Stimulated activated naive CD8-positive, alpha-beta T cell treated with anti-CD3 and anti-CD28 coated beads, Interleukin-15, Interleukin-2, amounts not matched to agents 100 ng/mL and 50 ng/mL, for 24 hours (primary cell): ENCODE data around the gene FMN1.
"Not testable (repeated sequence)": the region's sequence is repeated elsewhere in the genome, so short reads cannot be mapped to it uniquely, and the experiment has no call there.

Source experiments
- H3K27ac Mint-ChIP-seq: one replicate; pipeline ENCODE4 v1.8.0; 2021; ENCODE audit warnings: mild to moderate bottlenecking, mixed read lengths
- H3K27me3 Mint-ChIP-seq: one replicate; pipeline ENCODE4 v1.8.0; 2021; ENCODE audit warnings: mixed read lengths
- H3K36me3 Mint-ChIP-seq: one replicate; pipeline ENCODE4 v1.8.0; 2021; ENCODE audit warnings: low read depth, mixed read lengths
- H3K4me1 Mint-ChIP-seq: one replicate; pipeline ENCODE4 v1.8.0; 2021; ENCODE audit warnings: low read depth, mixed read lengths
- H3K4me3 Mint-ChIP-seq: one replicate; pipeline ENCODE4 v1.8.0; 2021; ENCODE audit warnings: mild to moderate bottlenecking, mixed read lengths
- H3K9me3 Mint-ChIP-seq: one replicate; pipeline ENCODE4 v1.8.0; 2021; ENCODE audit warnings: mixed read lengths

FMN1 gene

DNA sequence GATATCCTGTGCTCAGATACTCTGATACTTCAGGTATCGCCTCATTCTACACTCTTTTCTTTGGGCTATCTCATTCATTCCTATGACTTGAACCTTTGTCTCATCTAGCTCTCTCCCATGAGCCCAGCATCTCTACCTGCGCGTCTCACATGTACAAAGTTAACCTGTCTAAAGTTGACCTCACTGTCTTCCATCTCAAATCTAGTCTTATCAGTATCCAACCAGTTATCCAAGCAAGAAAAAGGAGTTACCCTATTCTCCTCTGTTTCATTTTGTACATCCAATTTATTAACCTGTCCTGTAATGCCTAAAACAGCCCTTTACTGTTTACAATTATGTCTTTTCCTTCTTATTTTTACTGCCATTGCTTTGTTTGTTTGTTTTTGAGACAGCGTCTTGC is 342.5 kb downstream of the FMN1 start:
- Mint-ChIP-seq H3K9me3 (no peaks in the 10 kb centered on the region), H3K4me3 (no peak overlapping the region), H3K4me1 (no peaks in the 10 kb centered on the region), H3K27ac (no peak overlapping the region), H3K36me3 (no peaks in the 10 kb centered on the region), H3K27me3 (no peaks in the 10 kb centered on the region)

DNA sequence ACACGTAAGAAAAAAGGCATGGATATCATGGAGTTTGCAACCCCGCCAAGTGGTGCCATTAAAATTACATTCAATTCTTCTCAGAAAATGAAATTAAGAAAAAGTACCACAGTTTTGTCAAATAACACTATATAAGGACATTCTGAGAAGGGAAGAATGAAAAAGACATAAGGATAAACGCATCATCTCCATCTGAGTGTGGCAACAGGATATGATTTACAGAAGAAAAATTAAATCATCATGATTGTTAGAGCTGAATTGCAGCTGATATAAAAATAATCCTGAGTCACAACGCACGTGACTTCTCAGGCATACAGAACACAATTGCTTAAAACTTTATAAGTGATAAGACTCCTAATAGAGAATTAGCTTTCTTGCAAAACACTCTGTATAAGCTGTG is 342.9 kb downstream of the FMN1 start:
- no peak overlapping the region for H3K27ac Mint-ChIP-seq
- H3K27me3 Mint-ChIP-seq, result no peaks in the 10 kb centered on the region
- H3K9me3 Mint-ChIP-seq, result no peaks in the 10 kb centered on the region
- H3K4me3 Mint-ChIP-seq, result no peak overlapping the region
- H3K4me1 Mint-ChIP-seq, result no peaks in the 10 kb centered on the region
- no peaks in the 10 kb centered on the region for H3K36me3 Mint-ChIP-seq

DNA sequence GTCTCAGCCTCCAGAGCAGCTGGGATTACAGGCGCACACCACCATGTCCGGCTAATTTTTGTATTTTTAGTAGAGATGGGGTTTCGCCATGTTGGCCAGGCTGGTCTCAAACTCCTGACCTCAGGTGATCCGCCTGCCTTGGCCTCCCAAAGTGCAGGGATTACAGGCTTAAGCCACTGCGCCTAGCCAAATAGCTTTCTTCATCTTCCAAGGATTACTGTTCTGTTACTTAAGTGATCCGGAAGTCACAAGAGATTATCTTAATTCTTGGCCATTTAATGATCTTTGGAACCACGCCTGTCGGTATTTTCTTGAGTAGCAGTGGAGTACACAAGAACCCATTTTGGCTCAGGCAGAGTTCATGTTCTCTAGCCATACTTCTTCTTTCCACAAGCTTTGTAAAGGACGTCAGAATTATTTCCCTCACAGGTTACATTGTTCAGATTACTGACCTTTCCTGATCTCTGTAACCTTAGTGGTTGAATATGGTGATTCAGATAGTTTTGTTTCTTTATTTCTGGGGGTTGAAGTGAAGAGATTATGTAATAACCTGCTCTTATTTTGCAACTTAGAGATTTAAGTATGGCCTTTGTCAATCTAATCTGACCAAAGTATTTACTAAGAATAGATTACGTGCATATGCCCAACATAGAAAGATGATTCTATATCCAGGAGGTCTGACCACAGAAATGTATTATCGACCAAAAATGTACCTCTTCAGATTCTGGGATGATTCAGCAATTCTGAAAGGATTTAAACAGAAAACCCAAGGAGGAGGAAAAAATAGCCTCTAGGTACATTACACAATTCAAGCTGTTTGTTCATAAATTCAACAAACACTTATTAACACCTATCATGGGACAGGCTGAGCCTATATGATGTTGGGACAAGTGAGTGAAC is 344.5 kb downstream of the FMN1 start:
- Mint-ChIP-seq H3K36me3 (no peaks in the 10 kb centered on the region), H3K27ac (no peak overlapping the region), H3K27me3 (no peaks in the 10 kb centered on the region), H3K9me3 (no peaks in the 10 kb centered on the region), H3K4me3 (no peak overlapping the region), H3K4me1 (no peaks in the 10 kb centered on the region)

DNA sequence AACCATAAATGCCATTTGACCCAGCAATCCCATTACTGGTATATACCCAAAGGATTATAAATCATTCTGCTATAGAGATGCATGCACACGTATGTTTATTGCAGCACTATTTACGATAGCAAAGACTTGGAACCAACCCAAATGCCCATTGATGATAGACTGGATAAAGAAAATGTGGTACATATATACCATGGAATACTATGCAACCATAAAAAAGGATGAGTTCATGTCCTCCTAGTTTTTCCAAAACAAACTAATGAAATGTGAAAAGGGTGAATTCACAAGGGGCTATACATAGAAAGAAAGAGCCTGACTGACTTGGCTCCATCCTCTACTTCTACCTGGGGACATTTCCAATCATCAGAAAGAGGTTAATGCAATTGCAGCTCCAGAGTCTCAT is 347.8 kb downstream of the FMN1 start:
- H3K4me3 Mint-ChIP-seq, H3K4me1 Mint-ChIP-seq, H3K36me3 Mint-ChIP-seq, H3K9me3 Mint-ChIP-seq, H3K27ac Mint-ChIP-seq, H3K27me3 Mint-ChIP-seq: not testable (repeated sequence)

DNA sequence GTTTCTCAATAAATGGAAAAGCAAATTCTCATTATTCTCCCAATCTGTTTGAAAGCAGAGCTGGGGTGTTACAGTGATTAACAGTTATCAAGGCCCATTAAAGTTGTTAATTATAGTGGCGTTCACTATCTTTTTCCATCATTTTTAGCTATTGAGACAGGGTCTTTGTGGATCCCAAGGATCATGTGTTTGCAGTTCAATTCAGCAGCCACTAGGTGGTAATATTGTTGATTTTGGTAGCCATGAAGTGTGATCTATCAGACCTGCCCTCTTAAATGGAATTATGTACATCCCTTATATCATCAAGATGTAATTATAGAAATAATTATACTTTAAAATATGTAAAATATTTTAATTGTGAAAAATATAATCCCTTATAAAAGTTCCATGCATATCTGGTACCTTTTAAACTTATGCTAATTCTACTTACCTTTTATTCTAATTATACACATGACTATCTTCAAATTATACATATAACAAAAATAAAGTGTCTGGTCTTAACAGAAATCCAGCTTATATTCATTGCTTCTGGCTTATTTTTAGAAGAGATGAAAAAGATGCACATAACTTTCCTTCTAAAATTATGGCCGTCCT is 350.3 kb downstream of the FMN1 start:
- no peak overlapping the region for H3K4me3 Mint-ChIP-seq
- no peaks in the 10 kb centered on the region for H3K36me3 Mint-ChIP-seq
- H3K4me1 Mint-ChIP-seq, result no peaks in the 10 kb centered on the region
- H3K27ac Mint-ChIP-seq, result no peak overlapping the region
- H3K27me3 Mint-ChIP-seq, result no peaks in the 10 kb centered on the region
- no peaks in the 10 kb centered on the region for H3K9me3 Mint-ChIP-seq

DNA sequence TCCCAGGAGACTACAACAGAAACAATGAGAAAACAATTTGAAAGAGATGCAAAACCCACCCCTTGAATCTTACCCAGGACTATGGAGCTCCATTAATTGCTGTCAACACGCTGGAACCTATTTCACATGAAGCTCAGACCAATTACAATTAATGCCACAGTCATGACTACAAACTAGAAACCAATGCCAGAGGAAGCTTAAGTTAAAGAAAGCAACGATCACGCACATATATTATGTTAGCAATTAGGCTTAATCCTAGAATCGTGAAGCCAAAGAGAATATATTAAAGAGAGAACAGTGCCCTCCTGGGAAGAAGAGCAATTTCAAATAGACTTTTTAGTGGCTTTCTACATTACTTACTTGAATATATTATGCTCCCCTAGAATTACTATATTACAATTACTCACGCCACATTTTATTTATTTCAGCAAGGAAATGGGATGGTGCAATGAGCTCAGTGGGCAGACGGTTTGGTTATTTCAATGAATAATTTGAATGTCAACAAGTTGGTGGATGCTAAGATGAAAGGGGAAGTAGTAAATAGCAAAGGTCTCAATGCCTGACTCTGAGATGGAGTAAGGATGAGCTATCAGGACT is 351.2 kb downstream of the FMN1 start:
- H3K27me3 Mint-ChIP-seq, result no peaks in the 10 kb centered on the region
- no peak overlapping the region for H3K4me3 Mint-ChIP-seq
- no peak overlapping the region for H3K27ac Mint-ChIP-seq
- H3K9me3 Mint-ChIP-seq, result no peaks in the 10 kb centered on the region
- no peaks in the 10 kb centered on the region for H3K4me1 Mint-ChIP-seq
- H3K36me3 Mint-ChIP-seq, result no peaks in the 10 kb centered on the region

DNA sequence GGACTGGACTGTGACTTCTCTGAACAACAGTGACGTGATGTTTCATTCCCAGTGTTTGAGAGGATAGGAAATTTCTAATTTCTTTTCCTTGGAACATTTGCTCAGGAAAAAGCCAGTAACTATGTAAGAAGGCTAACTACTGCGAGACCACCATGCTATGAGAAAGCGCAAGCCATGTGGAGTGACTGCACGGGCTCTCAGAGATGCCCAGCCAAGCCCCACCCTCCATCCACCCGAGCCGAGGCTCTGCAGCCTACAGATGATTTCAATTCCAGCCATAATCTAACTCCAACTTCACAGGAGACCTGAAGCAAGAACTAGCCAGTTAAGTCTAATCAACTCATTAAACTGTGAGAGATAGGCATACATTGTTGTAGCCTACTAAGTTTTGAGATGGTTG is 352.4 kb downstream of the FMN1 start:
- Mint-ChIP-seq H3K27ac (no peak overlapping the region), H3K4me3 (no peak overlapping the region), H3K36me3 (no peaks in the 10 kb centered on the region), H3K9me3 (no peaks in the 10 kb centered on the region), H3K4me1 (no peaks in the 10 kb centered on the region), H3K27me3 (peaks cover 5% of the 10 kb centered on the region)

DNA sequence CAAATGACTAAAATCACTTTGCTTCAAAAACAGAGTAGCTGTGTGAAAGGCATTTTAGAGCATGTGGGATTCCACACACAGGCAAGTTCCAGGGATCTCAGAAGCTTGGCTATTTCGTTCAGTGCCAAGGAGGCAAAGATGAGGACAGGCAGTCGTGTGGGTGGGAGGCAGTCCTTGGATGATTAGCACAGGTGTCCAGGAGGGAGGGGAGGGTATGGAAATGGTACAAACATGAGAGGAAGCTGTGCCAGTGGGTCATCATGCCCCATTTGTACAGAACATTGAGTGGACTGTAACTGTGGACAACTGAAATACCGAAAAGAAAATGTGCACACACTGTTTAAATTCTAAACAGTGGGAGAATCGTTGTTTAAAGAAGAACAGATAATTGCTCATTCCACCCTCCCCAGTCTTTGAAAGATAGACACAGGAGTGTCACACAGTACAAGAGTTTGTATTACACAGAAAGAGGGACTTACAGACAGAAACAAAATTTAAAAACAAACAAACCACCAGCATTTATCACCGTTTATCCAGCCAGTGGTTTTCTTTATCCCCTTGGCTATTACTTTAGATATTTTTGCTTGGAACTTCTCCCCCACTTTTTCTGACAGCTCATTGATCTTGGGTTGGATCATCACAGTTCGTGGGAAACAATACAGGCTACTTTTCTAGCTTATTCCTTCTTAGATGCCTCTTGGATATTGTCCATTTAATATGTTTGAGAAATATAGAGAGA is 353.8 kb downstream of the FMN1 start:
- peaks cover 5% of the 10 kb centered on the region for H3K27me3 Mint-ChIP-seq
- H3K27ac Mint-ChIP-seq, result no peak overlapping the region

DNA sequence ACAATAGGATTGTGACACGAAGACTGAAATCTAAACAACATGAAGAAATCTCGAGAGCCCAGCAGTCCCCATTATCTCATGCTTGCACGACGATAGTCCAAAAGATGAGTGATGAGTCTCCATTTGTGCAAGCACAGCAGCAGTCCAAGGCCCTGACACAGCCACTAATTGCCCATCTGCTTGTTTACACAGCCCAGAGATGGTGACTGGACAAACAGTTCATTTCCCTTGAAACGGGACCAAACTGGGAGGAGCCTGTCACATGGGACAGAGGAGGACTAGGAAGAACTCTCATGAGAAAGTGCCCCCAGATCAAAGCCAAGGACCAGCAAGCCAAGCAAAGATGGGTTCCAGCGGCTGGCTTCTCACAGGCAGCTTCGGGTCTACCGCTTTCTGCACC is 355.7 kb downstream of the FMN1 start:
- H3K4me1 Mint-ChIP-seq, result no peaks in the 10 kb centered on the region
- no peak overlapping the region for H3K4me3 Mint-ChIP-seq
- H3K27me3 Mint-ChIP-seq, result peaks cover 8% of the 10 kb centered on the region
- no peaks in the 10 kb centered on the region for H3K9me3 Mint-ChIP-seq
- no peaks in the 10 kb centered on the region for H3K36me3 Mint-ChIP-seq
- no peak overlapping the region for H3K27ac Mint-ChIP-seq

More for the DNA sequence above, 353.8 kb downstream of the FMN1 start:
- Mint-ChIP-seq H3K36me3 (no peaks in the 10 kb centered on the region), H3K9me3 (no peaks in the 10 kb centered on the region), H3K4me3 (no peak overlapping the region), H3K4me1 (no peaks in the 10 kb centered on the region)

DNA sequence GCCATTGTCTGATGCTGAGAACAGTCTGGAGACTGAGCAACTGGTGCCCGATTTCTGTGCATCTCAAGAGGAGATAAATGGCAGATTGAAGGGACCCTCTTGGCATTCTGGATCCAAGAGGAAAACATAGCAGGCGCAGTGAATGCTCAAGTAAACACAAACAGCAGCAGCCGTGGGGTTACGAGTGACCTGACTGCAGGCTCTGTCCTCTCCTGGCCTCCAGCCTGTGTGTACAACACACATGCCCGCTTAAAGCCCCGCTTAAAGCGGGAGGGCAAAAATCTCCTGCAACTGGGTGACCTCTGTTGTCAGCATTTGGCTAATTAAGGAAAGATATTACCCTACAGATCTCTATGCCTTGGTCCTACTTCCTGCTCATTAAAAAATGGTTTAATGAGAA is 356.2 kb downstream of the FMN1 start:
- Mint-ChIP-seq H3K4me3 (no peak overlapping the region), H3K27ac (no peak overlapping the region), H3K4me1 (no peaks in the 10 kb centered on the region), H3K36me3 (no peaks in the 10 kb centered on the region), H3K9me3 (no peaks in the 10 kb centered on the region), H3K27me3 (peaks cover 8% of the 10 kb centered on the region)

DNA sequence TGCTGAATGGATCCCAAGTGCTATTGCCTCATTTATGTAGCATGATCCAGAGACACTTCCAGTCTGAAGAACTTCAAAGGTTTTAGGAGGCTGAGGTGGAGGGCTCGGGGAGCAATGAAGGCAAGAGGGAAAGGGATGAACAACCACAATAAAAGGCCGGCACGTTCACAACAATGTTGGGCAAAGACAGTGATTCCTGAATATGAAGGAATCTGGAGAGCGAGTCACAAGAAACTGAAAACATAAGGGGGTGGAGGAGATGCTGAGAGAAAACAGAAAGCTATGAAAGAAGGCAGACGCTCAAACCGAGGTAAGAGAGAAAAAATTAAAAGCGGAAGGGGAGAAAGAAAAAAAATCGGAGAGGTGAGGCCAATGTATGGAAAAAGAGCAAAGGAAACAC is 356.6 kb downstream of the FMN1 start:
- Mint-ChIP-seq H3K27me3 (peaks cover 8% of the 10 kb centered on the region), H3K27ac (no peak overlapping the region), H3K9me3 (no peaks in the 10 kb centered on the region), H3K36me3 (no peaks in the 10 kb centered on the region), H3K4me1 (no peaks in the 10 kb centered on the region), H3K4me3 (no peak overlapping the region)

DNA sequence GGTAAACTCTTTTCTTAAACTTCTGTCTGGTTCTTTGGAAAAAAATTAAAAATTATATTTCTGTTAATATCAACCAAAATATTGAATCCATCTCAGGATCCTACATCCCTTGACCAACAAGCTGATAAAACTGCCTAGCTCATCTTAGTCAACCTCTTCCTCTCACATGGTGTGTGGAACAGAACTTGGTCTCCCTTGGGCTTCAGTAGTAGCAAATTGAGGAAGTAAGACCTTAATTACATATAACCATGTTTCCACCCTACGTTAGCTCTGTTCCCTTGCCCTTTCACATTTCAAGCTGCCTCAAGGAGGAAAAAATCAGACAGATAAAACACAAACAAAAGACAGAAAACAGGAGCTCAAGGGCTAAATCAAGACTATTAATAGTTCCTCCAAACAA is 360.4 kb downstream of the FMN1 start:
- peaks cover 15% of the 10 kb centered on the region for H3K27me3 Mint-ChIP-seq
- no peaks in the 10 kb centered on the region for H3K9me3 Mint-ChIP-seq
- H3K4me3 Mint-ChIP-seq, result no peak overlapping the region
- no peaks in the 10 kb centered on the region for H3K36me3 Mint-ChIP-seq
- no peaks in the 10 kb centered on the region for H3K4me1 Mint-ChIP-seq
- no peak overlapping the region for H3K27ac Mint-ChIP-seq

DNA sequence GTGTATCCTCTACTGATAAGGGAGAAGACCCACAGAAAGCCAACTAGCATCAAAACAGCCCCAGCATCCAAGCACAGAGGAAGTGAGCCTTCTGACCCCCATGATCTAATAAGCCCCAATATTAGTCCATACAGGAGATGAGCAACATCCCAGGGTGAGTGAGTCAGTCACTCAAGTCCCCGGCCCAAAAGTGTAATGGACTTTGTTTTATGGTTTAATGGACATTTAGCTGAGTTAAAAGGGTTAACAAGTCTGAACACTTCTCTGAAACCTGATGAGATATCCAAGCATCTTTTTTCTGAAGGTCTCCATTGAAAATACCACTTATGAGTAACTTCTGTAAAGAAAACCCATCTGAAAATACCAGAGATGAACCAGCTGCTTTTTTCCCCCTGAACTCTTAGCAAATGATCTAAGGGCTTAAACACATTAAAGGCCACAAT is 361.1 kb downstream of the FMN1 start:
- H3K27me3 Mint-ChIP-seq, result peaks cover 15% of the 10 kb centered on the region
- no peaks in the 10 kb centered on the region for H3K36me3 Mint-ChIP-seq
- H3K4me1 Mint-ChIP-seq, result no peaks in the 10 kb centered on the region
- H3K4me3 Mint-ChIP-seq, result no peak overlapping the region
- no peaks in the 10 kb centered on the region for H3K9me3 Mint-ChIP-seq
- H3K27ac Mint-ChIP-seq, result no peak overlapping the region

DNA sequence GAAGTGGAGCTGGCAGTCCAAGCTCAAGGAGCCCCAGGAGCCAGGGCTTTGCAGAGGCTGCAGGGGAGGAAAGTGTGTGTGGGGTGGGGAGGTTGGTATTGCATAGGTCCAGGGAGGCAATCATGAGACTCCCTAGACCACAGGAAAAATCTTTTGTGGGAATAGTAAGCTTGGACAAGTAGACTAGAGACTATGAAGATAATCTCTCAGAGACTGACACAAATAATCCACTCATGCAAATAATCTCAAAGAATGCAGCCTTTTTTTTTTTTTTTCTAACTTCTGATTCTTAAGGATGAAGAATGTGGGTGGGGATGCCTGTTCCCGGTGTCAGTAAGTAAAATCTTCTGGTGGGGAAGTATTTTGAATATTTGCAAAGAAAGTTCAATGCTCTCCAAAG is 363.0 kb downstream of the FMN1 start:
- H3K4me3 Mint-ChIP-seq, result no peak overlapping the region
- peaks cover 13% of the 10 kb centered on the region for H3K27me3 Mint-ChIP-seq
- no peaks in the 10 kb centered on the region for H3K4me1 Mint-ChIP-seq
- no peak overlapping the region for H3K27ac Mint-ChIP-seq
- H3K36me3 Mint-ChIP-seq, result no peaks in the 10 kb centered on the region
- H3K9me3 Mint-ChIP-seq, result no peaks in the 10 kb centered on the region

DNA sequence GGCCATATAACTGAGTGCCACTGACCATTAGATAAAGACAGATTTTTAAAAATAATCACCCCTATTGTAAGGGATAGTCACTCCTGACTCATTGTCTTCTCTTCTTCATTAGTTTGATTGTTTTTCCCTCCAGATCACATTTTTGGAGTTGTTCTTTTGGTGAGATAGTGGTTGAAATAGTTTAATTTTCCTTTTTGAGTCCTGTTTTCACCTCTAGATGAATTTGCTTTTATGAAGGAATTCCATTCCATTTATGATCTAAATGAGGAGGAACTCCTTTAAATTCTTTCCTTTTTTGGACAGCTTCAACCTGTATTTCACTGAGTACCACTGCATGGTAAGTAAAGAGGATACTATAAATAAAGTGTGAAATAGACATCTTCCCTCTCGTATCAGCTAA is 364.3 kb downstream of the FMN1 start:
- Mint-ChIP-seq H3K27ac (no peak overlapping the region), H3K27me3 (peaks cover 13% of the 10 kb centered on the region), H3K4me1 (no peaks in the 10 kb centered on the region), H3K9me3 (no peaks in the 10 kb centered on the region), H3K36me3 (no peaks in the 10 kb centered on the region), H3K4me3 (no peak overlapping the region)
